ENCODE data around the gene DAPP1. TPM values are rescaled to one million over a fixed set of nuclear protein-coding genes. Genes with fewer than 3 reads are reported as not detected.
"Not testable (repeated sequence)": the region's sequence is repeated elsewhere in the genome, so short reads cannot be mapped to it uniquely, and the experiment has no call there.

The DAPP1 gene
- total RNA-seq, 1 donor from 2014 or later: 23.3 TPM

- DNase-seq (ENCODE audit: low spot score): no peak
Measured at GRCh38 chr4:99824070-99824599, 7.5 kb downstream of the DAPP1 start.

- DNase-seq (ENCODE audit: low spot score): no peak
Measured at GRCh38 chr4:99825272-99825671, 8.6 kb downstream of the DAPP1 start.

DNA sequence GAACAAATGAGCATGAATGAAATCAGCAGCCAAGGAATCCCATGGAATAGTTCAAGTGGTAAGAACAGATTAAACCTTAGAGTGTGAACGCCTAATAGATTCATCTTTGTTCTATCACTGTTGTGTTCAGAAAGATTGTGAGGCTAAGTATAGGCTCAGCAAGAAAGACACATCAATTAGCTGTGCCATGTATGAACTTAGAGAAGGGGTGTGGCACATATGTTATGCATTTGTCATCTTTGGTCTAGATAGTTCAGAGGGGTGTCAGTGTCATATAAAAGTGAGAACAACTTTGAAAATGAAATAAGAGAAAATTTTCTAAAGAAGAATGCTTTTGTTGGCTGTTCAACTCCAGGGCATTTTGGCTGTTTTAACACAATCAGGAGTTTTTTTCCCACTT is 9.4 kb downstream of the DAPP1 start:
- no peak for DNase-seq (ENCODE audit: low spot score)

DNA sequence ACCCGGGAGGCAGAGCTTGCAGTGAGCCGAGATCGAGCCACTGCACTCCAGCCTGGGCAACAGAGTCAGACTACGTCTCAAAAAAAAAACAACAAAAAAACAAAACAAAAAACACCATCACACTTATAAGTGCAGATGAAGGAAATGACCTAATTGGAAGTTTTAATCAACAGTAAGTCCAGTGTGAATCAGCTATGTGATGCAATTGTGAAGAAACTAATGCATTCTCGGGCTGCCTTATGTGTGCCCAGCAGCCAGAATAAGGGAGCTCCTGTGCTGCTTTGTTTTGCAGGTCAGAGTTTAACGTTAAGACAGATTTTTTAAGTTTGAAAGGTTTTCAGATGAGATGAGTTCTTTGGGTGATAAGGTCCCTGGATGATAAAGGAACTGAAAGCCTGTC is 10.8 kb downstream of the DAPP1 start:
- DNase-seq (ENCODE audit: low spot score): no peak

DNA sequence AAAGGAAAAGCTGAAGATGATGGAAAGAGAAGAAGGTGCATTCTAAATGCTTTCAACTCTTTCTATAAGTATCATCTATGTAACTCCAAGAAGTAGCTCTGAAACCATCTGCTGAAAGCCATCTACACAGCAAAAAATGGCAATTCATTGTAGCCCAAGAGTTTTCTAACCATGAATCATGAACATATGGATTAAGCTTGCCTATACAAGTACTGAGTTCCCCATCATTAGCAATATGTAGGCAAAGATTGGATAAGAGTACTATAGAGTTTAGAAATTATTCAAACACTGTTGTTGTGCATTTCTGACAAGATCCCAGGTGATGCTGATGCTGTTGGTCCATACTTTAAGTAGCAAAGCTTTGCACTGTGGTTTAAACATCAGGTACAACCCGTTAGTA is 11.2 kb downstream of the DAPP1 start:
- DNase-seq (ENCODE audit: low spot score): no peak

DNA sequence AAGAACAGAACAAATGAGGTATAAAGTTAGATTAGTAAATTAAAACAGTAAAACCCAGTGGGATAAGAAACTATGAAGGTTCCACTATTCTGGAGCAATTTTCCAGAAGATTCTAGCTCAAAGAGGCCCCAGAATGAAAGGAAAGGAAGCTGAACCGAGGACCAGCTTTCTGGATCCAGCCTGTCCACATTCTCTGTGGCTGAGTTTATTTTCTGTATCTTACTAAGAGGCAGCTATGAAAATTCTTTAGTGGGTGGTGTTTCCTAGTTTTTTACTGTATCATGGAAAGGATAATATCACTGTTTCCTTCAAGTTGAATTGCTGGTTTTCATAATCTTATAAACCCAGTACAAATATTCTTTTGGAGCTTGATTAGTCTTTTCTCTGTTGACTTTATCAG is 11.8 kb downstream of the DAPP1 start:
- no peak for DNase-seq (ENCODE audit: low spot score)

DNA sequence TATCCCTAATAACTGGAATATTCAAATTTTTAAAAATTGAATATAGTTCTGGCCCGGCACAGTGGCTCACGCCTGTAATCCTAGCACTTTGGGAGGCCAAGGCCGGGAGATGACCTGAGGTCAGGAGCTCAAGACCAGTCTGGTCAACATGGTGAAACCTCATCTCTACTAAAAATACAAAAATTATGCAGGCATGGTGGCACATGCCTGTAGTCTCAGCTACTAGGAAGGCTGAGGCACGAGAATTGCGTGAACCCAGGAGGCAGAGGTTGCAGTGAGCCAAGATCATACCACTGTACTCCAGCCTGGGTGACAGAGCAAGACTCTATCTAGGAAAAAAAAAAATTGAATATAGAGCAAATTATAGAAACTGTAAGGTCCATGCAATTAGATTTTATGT is 13.4 kb downstream of the DAPP1 start:
- not testable (repeated sequence) for DNase-seq (ENCODE audit: low spot score)

DNA sequence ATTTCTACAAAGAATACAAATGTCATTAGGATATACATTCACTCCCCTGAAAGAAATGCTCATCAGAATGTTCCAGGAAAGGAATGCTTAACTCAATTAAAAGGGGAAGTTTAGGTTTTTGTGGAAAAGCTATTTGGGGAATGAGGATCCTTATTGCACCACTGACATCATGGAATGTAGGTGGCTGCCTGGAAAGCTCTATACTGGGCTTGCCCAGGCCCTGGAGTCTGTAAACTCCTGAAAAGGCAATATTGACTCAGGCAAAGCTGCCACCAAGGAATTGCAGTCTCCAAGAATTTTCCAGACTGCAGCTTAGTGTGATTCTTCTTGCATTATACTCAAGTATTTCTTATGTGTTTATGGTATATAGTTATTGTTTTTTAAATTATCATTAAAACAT is 15.7 kb downstream of the DAPP1 start:
- no peak for DNase-seq (ENCODE audit: low spot score)

GRCh38 chr4:99832758-99833157 is 16.1 kb downstream of the DAPP1 start:
- no peak for DNase-seq (ENCODE audit: low spot score)

DNA sequence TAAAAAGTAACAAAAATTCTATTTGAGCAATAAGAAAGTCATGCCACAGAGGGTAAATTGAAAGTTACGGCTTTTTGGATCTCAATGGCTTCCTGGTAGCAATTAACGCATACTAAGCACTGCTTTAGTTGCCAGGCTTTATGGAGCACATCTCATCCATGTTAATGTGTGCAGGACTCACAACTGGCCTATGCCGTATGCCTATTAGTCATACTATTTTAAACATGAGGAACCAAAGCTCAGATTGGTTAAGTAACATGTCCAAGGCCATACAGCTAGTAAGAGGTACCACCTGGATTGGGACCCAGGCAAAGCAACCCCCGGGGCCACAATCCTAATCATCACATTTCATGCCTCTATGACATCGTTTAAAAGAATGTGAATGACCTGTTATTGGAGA is 17.1 kb downstream of the DAPP1 start:
- DNase-seq (ENCODE audit: low spot score): no peak

DNA sequence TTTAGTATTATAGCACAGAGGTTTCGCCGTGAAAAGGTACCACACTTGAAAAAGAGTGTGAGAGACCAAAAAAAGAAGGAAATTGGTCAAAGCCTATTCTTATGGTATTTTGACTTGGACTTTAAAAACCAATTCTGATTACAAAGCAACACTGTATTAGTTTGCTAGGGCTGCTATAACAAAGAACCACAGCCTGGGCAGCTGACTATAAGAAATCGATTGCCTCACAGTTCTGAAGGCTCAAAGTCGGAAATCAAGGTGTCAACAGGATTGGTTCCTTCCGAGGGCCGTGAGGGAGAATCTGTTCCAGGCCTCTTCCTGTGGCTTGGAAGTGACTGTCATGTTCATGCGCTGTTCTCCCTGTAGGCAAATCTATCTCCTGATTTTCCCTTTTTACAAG is 17.9 kb downstream of the DAPP1 start:
- no peak for DNase-seq (ENCODE audit: low spot score)

DNA sequence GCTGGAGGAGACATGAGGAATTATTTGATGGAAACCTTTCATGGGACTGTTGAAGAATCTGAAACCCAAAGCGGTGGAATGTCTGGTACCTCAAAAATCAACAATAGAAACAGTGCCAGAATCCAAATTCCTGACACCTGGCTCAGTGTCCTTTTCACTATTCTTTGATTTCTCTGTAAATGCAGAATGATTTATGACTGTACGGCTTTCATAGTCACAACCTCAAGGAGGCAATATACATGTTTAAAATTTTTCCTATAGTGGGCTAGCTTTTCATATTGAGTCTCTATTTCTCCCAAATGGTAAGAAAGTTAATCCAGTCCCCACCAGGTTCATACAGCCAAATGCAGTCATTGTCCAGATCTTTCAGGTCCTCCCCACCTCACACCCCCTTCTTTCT is 19.3 kb downstream of the DAPP1 start:
- DNase-seq (ENCODE audit: low spot score): no peak

DNA sequence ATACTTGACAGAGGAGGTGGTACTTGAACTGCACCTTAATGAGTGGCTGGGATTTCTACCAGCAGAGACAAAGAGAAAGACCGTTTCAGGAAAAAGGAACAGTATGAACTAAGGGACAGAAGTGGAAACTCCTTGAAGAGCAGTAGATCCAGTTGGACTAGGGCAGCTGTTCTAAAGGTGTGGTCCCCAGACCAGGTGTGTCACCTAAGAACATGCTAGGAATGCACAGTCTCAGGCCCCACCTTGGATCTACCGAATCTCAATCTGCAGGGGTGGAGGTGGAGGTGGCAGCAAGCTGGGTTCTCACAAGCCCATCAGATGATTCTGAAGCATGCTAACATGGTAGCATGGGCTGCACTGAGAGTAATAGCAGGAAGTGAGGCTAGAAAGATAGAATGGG is 22.3 kb downstream of the DAPP1 start:
- DNase-seq (ENCODE audit: low spot score): no peak

DNA sequence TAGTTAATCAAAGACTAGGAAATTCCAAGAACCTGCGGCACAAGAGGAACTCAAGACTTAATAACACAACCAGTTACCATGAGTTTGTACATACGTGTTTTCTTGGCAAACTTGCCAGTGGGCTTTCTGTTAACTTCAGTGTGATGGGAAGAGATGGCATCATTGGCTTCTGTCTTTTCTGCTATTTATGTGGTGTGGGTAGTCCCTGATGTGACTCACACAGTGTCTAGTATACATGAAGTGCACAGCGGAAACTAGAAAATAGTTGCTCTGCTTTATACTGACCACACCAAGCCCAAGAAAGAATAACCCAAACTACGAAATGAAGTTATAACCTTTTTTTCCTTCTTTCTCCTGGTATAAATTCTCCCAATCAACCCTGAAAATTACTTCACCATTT is 24.5 kb downstream of the DAPP1 start:
- DNase-seq (ENCODE audit: low spot score): no peak

- DNase-seq (ENCODE audit: low spot score): no peak
Measured at GRCh38 chr4:99843413-99843812, 26.8 kb downstream of the DAPP1 start.

- no peak for DNase-seq (ENCODE audit: low spot score)
Measured at GRCh38 chr4:99844048-99844447, 27.4 kb downstream of the DAPP1 start.

- no peak for DNase-seq (ENCODE audit: low spot score)
Measured at GRCh38 chr4:99845179-99845578, 28.6 kb downstream of the DAPP1 start.

- DNase-seq (ENCODE audit: low spot score): no peak
Measured at GRCh38 chr4:99845708-99846469, 29.3 kb downstream of the DAPP1 start.

GRCh38 chr4:99846891-99847290 is 30.3 kb downstream of the DAPP1 start:
- DNase-seq (ENCODE audit: low spot score): no peak

DNA sequence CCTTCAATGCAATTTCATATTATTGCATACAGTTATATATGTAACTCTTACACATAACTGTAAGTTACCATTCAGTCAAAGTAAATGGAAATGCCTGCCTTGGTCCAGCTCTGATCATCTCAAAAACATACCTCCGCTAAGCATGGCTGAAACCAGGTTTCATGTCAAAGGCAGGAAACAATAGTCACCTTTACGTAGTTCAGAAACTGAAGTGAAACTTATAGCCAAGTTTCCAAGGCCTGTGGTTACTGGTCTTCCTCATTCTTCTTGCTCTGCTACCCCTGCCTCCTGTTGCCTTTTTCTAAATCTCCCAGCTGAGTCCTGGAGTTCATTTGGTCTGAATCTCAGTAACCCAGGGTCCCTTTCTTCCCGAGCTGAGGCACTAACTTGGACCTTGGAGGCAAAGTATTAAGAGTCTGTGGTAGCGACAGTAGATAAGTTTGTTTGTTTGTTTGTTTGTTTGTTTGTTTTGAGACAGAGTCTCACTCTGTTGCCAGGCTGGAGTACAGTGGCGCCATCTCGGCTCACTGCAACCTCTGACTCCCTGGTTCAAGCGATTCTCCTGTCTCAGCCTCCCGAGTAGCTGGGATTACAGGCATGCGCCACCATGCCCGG is 30.8 kb downstream of the DAPP1 start:
- no peak for DNase-seq (ENCODE audit: low spot score)

GRCh38 chr4:99848591-99849001 is 32.0 kb downstream of the DAPP1 start:
- no peak for DNase-seq (ENCODE audit: low spot score)

- no peak for DNase-seq (ENCODE audit: low spot score)
Measured at GRCh38 chr4:99852199-99852749, 35.6 kb downstream of the DAPP1 start.

- DNase-seq (ENCODE audit: low spot score): peak; percentile 34
Measured at GRCh38 chr4:99853190-99853589, 36.6 kb downstream of the DAPP1 start.
